Measurements from ENCODE around the gene PPP1R3F.

PPP1R3F gene

GRCh38 chrX:49247916-49248811 lies 21.4 kb upstream of the PPP1R3F start:
- no peak for DNase-seq (ENCODE audit: low spot score)

GRCh38 chrX:49249071-49249470 lies 20.5 kb upstream of the PPP1R3F start:
- DNase-seq (ENCODE audit: low spot score) = no peak

- DNase-seq (ENCODE audit: low spot score) = no peak
Observed at GRCh38 chrX:49249616-49250015, 20.0 kb upstream of the PPP1R3F start.

- DNase-seq (ENCODE audit: low spot score) = no peak
Observed at GRCh38 chrX:49250066-49250465, 19.5 kb upstream of the PPP1R3F start.

GRCh38 chrX:49250578-49250977 lies 19.0 kb upstream of the PPP1R3F start:
- DNase-seq (ENCODE audit: low spot score) = no peak

- DNase-seq (ENCODE audit: low spot score) = no peak
Observed at GRCh38 chrX:49251325-49251724, 18.3 kb upstream of the PPP1R3F start.

- DNase-seq (ENCODE audit: low spot score) = no peak
Observed at GRCh38 chrX:49254639-49255038, 15.0 kb upstream of the PPP1R3F start.

- DNase-seq (ENCODE audit: low spot score) = no peak
Observed at GRCh38 chrX:49256268-49256995, 13.2 kb upstream of the PPP1R3F start.

GRCh38 chrX:49257074-49257790 lies 12.4 kb upstream of the PPP1R3F start:
- no peak for DNase-seq (ENCODE audit: low spot score)

- no peak for DNase-seq (ENCODE audit: low spot score)
Observed at GRCh38 chrX:49257846-49258748, 11.5 kb upstream of the PPP1R3F start.

GRCh38 chrX:49258749-49259124 lies 10.9 kb upstream of the PPP1R3F start:
- no peak for DNase-seq (ENCODE audit: low spot score)

GRCh38 chrX:49260221-49260985 lies 9.2 kb upstream of the PPP1R3F start:
- DNase-seq (ENCODE audit: low spot score) = no peak

GRCh38 chrX:49262603-49263002 lies 7.0 kb upstream of the PPP1R3F start:
- no peak for DNase-seq (ENCODE audit: low spot score)

- no peak for DNase-seq (ENCODE audit: low spot score)
Observed at GRCh38 chrX:49263631-49264030, 6.0 kb upstream of the PPP1R3F start.

- no peak for DNase-seq (ENCODE audit: low spot score)
Observed at GRCh38 chrX:49264460-49264859, 5.1 kb upstream of the PPP1R3F start, which contains the start of gene FOXP3. Gene FOXP3, minus strand, starts transcription at chrX:49264710. Its CDS starts 6,205 bp downstream, at chrX:49258505.

GRCh38 chrX:49266523-49267445 lies 2.8 kb upstream of the PPP1R3F start:
- no peak for DNase-seq (ENCODE audit: low spot score)

GRCh38 chrX:49268702-49269009 lies 937 bp upstream of the PPP1R3F start:
- no peak for DNase-seq (ENCODE audit: low spot score)

GRCh38 chrX:49269010-49269766 lies 405 bp upstream of the PPP1R3F start:
- peak; percentile 98 for DNase-seq (ENCODE audit: low spot score)
